Putamen (tissue), 1 donor: Measurements from ENCODE around the gene MLLT1.
A peak's percentile ranks its signal among the peaks of the same experiment; 100 is the strongest.
"Not testable (repeated sequence)": the region's sequence is repeated elsewhere in the genome, so short reads cannot be mapped to it uniquely, and the experiment has no call there.

ENCODE experiments used
- DNase-seq: peaks from one replicate; pipeline ENCODE4 v3.0.0-alpha.2; 2016; ENCODE audit warnings: low spot score

MLLT1 gene, protein sequence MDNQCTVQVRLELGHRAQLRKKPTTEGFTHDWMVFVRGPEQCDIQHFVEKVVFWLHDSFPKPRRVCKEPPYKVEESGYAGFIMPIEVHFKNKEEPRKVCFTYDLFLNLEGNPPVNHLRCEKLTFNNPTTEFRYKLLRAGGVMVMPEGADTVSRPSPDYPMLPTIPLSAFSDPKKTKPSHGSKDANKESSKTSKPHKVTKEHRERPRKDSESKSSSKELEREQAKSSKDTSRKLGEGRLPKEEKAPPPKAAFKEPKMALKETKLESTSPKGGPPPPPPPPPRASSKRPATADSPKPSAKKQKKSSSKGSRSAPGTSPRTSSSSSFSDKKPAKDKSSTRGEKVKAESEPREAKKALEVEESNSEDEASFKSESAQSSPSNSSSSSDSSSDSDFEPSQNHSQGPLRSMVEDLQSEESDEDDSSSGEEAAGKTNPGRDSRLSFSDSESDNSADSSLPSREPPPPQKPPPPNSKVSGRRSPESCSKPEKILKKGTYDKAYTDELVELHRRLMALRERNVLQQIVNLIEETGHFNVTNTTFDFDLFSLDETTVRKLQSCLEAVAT

GRCh38 chr19:6279931-6280591 is at the start of gene MLLT1:
Gene MLLT1, minus strand, starts transcription at chr19:6279975. Its CDS starts 191 bp downstream, at chr19:6279784.
- DNase-seq, result peak; percentile 97

DNA sequence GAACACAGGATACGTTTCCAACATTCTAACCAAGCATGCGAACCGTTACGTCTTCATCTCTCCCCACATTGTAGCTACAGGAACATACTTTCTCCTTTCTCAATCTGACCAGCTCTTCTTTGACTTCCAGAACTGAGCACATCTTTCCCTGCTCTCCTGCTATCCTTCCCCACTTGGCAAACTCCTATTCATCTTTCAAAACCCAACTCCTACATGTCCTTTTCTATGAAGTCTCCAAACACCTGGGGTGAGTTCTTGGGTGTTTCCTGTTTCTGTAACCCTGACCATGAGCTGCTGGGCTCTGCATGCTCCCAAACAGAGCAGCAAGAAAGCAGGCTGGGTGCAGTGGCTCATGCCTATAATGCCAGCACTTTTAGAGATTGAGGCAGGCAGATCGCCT is 47.0 kb upstream of the MLLT1 start:
- DNase-seq, result no peak

DNA sequence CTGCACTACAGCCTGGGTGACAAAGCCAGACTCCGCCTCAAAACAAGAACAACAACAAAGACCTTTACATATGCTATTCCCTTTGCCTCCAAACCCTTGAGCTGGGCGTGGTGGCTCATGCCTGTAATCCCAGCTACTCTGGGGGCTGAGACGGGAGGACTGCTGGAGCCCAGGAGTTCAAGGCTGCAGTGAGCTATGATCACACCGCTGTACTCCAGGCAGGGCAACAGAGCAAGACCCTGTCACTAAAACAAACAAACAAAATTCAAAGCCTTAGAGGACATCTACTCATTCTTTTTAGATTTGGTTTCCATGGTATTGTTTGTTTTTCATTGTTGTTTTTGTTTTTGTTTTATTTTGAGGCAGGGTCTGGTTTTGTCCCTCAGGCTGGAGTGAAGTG is 45.8 kb upstream of the MLLT1 start:
- no peak for DNase-seq

DNA sequence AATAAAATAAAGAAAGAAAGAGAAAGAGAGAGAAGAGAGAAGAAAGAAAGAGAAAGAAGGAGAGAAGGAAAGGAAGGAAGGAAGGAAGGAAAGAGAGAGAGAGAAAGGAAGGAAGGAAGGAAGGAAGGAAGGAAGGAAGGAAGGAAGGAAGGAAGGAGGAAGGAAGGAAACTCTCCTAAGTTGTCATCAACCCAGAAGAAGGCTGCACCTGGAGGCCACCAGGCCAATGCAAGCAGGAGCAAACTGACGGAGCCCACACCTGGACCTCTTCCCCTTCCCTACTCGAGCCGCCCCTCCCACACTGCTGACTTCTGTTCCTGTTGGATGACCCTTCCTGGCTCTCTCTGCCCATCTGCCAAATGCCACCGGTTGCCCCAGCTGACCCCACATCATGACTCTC is 45.0 kb upstream of the MLLT1 start:
- DNase-seq, result no peak

DNA sequence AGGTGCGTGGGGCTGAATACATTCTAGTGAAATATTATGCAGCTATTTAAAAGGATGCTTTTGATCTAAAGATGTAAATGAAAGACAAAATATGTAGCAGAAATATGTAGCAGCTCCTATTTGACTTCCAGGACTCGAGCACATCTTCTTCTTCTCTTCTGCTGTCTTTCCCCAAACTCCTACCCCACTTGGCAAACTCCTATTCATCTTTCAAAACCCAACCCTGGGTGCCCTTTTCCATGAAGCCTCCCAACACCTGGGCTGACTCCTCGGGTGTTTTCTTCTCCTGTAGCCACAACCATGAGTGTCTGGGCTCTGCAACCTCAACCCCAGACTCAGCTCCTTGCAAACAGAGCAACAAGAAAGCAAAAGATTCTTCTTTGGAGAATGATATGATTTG is 42.5 kb upstream of the MLLT1 start:
- DNase-seq, result no peak

DNA sequence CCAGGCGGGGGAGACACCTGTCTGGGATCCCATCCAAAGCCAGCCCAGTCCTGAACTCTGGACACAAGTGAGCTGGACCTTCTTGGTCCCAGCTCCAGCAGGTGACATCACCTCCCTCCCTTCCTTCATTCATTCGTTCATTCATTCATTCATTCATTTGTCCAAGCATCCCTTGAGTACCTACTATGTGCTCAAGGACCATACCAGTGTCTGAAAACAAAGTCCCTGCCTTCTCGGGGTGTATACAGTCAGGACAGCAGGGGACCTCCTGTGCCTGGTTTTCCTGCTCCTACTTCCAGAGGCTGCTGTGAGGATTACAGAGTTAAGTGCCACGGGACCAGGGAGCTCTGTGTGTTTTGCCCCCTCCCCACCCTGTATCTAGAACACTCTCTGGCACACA is 39.6 kb upstream of the MLLT1 start:
- DNase-seq, result no peak

GRCh38 chr19:6318772-6319171 is 39.0 kb upstream of the MLLT1 start:
- no peak for DNase-seq

GRCh38 chr19:6315646-6316045 is 35.9 kb upstream of the MLLT1 start:
- not testable (repeated sequence) for DNase-seq

GRCh38 chr19:6313398-6313969 is 33.7 kb upstream of the MLLT1 start:
- no peak for DNase-seq

- DNase-seq, result no peak
Measured at GRCh38 chr19:6312018-6312417, 32.2 kb upstream of the MLLT1 start.

GRCh38 chr19:6298413-6298812 is 18.6 kb upstream of the MLLT1 start:
- DNase-seq, result no peak

- no peak for DNase-seq
Measured at GRCh38 chr19:6297202-6297601, 17.4 kb upstream of the MLLT1 start.

DNA sequence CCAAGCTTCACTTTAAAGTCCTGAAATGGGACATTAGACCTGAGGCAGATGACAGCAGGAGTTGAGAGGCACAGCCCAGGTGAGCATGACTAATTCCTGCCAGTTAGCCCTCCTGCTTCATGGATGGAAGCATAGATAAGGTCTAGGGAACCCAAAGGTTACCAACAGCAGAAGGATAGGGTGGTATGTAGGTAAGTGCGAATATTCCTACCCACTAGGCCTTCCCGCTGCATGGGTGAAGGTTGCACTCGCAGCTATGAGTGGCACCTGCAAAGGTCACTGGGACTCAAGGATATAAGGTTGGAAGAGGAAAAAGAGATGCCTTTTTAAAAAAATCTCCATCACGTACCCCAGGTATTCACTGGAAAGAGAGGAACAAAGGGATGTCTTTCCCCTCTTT is 12.2 kb upstream of the MLLT1 start:
- DNase-seq, result no peak

DNA sequence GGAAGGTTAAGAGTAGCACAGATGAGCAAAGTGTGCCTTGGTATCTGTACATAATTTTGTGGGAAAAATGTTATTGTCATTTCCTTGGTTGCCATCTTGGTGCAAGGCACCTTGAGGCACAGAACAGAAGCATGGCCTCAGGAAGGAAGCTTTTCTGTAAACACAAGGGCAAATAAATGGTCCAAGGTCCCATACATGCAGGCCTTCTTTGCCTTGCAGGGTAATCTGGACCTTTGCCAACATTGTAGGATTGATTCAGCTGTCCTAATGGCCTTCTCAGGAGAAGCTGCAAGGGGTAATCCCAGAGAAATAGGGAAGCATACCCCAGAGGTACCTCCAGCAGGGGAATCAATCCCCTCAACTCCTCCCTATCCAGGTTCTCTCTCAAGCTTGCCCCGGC is 9.0 kb upstream of the MLLT1 start:
- DNase-seq, result no peak

DNA sequence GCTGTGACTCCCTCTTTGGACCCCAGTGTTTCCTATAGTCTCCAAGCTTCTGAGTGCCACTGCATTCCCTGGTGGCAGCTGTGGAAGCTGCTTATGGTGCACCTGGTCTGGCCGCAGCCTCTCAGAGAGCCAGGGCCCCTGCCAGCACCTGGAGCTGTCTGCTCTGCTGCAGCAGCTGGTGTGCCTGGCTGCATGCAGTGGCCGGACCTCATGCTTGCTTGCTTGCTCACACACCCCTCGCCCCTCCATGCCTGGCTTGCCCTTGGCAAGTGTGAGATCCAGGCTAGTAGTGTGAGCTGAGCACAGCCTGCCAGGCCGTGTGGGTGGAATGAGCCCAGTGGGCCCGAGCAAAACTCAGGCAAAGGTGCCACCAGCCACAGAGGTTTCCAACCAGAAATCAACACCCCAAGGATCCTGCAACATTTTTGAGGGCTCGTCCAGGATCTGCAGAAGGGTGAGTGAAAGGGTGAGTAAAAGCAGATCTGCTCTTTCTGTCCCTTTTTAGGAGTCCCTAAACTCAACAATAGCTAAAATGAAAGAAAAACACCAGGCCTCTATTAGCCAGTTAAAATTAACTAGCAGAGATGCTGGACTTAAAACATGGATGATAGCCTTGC is 7.6 kb upstream of the MLLT1 start:
- no peak for DNase-seq

- no peak for DNase-seq
Measured at GRCh38 chr19:6286676-6287075, 6.9 kb upstream of the MLLT1 start.

GRCh38 chr19:6282393-6282792 is 2.6 kb upstream of the MLLT1 start:
- not testable (repeated sequence) for DNase-seq

DNA sequence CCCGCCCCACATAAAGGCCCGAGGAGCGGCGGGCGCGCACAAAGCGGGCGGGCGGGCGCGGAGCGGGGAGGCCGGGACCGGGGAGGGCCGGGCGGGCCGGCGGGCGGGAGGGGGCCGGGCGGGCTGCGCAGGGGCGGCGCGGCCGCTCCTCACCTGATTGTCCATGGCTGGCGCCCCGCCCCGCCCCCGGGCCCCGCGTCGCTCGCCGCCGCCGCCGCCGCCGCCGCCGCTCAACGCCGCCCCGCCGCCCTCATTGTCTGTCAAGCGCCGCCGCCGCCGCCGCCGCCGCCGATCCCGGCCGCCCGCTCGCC is 200 bp downstream of the MLLT1 start:
- DNase-seq, result no peak

DNA sequence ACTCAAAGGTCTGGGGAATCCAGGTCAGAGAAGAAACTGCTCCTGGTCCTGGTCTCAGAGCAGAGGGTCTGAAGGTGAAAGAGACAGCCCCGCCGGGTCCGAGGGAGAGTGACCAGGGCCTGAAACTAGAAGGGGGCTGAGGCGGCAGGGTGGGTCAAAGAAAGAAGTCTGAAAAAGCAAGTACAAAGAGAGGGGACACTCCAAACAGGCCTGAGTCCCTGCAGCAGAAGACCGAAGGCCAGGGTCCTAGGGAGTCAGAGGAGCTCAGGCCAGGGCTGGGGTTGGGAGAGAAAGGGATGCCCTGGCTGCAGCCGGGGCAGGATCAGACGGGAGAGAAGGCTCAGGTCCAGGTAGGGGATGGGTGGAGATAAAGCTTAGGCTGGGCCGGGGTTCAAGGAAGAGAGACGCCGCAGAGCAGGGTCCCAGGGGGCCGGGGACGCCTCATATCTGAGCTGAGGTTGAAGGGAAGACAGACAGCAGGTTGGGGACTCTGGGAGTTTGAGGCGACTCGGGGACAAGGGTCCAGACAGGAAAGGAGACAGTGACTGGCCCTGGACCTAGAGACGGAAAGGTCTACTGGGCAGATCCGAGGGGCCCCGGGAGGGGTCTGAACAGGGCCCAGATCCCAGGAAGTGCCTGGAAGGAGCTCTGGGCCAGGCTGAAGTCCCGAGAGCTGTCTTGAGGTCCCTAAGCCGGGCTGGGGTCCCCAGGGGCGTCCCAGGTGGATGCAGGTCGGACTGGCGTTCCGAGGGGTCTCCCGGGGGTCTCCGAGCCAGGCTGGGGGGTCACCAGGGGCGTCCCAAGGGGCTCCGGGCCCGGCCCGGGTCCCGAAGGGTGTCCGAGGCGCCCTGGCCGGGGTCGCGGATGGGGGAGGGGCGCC is 795 bp downstream of the MLLT1 start:
- no peak for DNase-seq

DNA sequence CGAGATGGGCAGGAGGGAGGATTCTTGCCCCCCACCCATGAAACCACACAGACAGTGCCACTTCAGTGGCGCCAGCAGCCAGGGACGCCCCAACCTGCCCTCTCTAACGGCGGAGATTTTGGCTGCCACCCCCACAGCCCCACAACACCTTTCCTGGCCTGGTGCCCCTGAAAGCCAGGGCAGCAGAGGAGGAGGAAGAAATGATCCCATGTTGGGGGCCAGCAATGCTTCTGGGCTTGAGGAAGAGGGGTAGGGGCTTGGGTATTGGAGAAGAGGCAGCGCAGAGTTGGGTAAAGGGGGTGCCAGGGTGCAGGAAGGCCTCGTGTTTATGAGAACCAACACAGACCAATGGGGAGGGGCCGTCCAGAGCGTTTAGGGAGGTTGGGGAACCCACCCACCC is 1.7 kb downstream of the MLLT1 start:
- DNase-seq, result no peak

DNA sequence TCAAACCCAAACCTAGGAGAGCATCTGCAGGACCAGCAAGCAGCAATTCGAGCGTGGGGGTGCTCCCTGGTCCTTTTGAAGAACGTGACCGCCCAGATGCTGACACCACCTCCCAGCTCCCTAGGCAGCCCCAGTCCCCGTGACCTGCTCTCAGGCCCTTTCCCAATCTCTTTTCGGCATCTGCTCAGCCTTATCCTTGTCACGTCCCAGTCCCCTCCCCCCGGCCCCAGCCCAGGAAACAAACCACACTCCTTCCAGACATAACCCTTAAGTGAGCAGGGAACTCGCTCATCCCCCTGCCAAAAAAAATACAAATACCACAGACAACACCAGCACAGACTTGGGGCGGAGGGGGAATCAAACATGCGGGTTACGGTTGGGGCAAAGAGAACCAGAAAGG is 3.3 kb downstream of the MLLT1 start:
- no peak for DNase-seq
